Measurements from ENCODE around the gene GPC1.

The GPC1 gene

DNA sequence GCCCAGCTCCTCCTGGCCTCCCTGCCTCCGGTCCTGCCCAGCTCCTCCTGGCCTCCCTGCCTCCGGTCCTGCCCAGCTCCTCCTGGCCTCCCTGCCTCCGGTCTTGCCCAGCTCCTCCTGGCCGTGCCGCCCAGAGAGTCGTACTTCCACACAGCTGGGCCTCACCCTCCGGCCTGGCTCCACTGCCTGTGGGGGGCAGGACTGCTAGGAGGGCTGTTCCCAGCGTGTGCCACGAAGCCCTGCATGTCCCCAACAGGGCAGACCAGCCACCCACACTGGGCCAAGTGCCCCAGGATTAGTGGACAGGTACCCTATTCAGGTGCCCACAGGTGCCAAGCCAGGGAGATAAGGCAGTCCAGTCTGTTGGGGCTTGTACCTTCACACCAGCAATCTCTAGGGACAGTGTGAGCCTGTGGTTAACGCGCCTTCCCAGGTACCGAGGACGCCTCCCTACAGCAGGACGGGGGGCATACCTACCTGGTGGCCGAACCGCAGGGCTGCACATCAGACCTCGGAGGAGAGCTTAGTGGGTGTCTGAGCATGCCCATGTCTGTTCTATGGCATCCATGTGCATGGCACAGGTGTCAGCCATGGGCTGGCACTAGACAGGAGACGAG lies 5.3 kb downstream of the GPC1 start:
- DNase-seq (ENCODE audit: low spot score) (no peak), FAIRE-seq (no peak)

GRCh38 chr2:240441326-240441992 lies 6.0 kb downstream of the GPC1 start:
- FAIRE-seq (no peak), DNase-seq (ENCODE audit: low spot score) (no peak)

GRCh38 chr2:240441993-240442411 lies 6.5 kb downstream of the GPC1 start:
- DNase-seq (ENCODE audit: low spot score) (no peak), FAIRE-seq (no peak)

DNA sequence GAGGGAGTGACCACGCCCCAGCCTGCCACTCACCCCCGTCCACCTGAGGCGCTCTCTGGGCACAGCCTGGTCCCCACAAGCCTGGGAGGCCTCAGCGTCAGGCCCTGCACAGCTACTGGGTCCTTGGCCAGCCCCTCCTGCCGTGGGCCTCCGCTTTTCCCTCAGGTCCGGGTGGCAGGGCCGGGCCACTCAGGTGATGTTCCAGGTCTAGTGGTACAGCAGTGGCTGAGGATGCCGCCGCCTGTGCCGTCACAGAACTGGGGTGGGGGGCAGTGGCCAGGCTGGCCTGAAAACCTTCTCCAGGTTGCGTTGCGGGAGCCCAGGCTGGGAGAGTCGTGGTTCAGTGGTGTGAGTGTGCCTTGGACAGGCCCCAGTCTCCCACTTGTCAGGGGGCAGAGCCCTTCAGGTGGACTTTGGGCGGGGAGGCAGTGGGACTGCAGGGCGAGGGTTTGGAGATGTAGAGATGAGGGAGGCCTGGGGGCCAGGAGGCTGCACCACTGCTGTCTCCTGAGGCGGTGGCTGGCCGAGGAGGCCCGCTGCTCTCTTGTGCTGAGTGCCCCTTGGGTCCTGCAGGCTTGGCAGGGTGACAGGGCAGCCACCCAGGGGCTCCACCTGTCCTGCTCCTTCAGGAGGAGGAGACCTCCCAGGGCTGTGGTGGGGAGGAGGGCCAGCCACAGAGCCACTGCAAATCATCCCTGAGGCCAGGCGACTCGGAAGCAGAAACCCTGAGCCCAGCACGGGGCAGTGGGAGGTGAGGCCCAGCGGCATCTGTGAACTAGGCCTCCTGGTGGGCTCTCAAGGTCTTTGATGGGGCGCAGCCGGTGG lies 7.6 kb downstream of the GPC1 start:
- FAIRE-seq, result no peak

DNA sequence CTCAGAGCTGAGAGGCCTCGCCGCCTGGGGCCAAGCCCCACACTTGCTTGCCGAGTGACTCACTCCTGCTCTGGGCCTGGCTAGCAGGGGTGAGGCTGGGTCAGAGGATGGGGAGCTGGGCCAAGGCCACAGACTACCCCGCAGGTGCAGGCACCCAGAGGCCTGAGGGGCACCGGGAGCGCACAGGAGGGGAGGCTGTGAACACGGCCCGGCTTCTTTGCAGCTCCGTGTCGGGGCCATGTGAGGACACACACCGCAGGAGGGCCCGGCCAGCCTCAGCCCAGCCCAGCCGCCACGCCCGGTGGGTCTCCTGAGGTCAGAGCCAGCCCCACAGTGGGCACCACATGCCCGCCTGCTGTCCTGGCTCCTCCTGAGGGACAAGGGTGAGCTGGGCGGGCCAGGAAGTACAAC lies 8.4 kb downstream of the GPC1 start:
- FAIRE-seq (no peak), DNase-seq (ENCODE audit: low spot score) (no peak)

More for the DNA sequence above, 7.6 kb downstream of the GPC1 start:
- no peak for DNase-seq (ENCODE audit: low spot score)

- DNase-seq (ENCODE audit: low spot score) (no peak), FAIRE-seq (no peak)
Observed at GRCh38 chr2:240444464-240444863, 9.0 kb downstream of the GPC1 start.

DNA sequence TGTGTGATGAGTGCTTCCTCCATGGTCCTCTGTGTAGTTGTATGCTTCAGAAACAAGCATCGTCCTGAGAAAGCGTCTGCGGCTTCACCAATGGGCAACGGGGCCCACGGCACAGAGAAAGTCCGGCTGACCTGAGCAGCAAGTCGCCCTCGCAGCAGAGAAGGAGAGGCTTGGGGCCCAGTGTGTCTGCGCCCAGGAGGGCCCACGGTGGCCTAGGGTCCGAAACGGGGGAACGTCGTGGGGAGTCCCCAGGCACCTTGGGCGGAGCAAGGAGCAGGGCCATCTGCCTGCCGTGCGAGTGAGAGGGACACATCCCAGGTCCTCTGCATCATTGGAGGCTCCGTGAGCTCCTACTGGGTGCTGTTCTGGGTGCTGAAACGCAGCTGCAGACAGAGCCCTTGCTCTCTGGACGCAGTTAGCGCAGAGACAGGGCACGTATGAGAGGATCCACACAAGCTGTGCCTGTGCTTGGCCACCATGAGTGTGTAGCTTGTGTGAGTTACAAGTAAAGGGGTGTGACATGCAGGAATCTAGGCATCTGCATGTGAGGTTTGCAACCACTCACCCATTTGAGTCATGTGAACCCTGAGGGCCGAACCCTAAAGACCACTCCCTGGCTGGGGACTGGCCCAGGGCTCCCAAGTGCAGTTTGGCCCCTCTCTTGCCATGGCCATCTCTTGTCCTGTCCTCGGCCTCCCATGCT lies 10.6 kb downstream of the GPC1 start:
- no peak for FAIRE-seq
- no peak for DNase-seq (ENCODE audit: low spot score)

GRCh38 chr2:240446664-240447175 lies 11.3 kb downstream of the GPC1 start:
- DNase-seq (ENCODE audit: low spot score), result no peak
- no peak for FAIRE-seq

GRCh38 chr2:240447331-240447730 lies 11.9 kb downstream of the GPC1 start:
- FAIRE-seq (no peak), DNase-seq (ENCODE audit: low spot score) (no peak)

- FAIRE-seq, result no peak
- DNase-seq (ENCODE audit: low spot score), result no peak
Observed at GRCh38 chr2:240447934-240448333, 12.5 kb downstream of the GPC1 start.

- no peak for DNase-seq (ENCODE audit: low spot score)
- no peak for FAIRE-seq
Observed at GRCh38 chr2:240448387-240449274, 13.2 kb downstream of the GPC1 start.

- no peak for DNase-seq (ENCODE audit: low spot score)
- no peak for FAIRE-seq
Observed at GRCh38 chr2:240449764-240450531, 14.5 kb downstream of the GPC1 start.

GRCh38 chr2:240450532-240451107 lies 15.2 kb downstream of the GPC1 start:
- FAIRE-seq (no peak), DNase-seq (ENCODE audit: low spot score) (no peak)

GRCh38 chr2:240451108-240451611 lies 15.7 kb downstream of the GPC1 start:
- FAIRE-seq (no peak), DNase-seq (ENCODE audit: low spot score) (no peak)

GRCh38 chr2:240451791-240452461 lies 16.5 kb downstream of the GPC1 start:
- FAIRE-seq (no peak), DNase-seq (ENCODE audit: low spot score) (no peak)

DNA sequence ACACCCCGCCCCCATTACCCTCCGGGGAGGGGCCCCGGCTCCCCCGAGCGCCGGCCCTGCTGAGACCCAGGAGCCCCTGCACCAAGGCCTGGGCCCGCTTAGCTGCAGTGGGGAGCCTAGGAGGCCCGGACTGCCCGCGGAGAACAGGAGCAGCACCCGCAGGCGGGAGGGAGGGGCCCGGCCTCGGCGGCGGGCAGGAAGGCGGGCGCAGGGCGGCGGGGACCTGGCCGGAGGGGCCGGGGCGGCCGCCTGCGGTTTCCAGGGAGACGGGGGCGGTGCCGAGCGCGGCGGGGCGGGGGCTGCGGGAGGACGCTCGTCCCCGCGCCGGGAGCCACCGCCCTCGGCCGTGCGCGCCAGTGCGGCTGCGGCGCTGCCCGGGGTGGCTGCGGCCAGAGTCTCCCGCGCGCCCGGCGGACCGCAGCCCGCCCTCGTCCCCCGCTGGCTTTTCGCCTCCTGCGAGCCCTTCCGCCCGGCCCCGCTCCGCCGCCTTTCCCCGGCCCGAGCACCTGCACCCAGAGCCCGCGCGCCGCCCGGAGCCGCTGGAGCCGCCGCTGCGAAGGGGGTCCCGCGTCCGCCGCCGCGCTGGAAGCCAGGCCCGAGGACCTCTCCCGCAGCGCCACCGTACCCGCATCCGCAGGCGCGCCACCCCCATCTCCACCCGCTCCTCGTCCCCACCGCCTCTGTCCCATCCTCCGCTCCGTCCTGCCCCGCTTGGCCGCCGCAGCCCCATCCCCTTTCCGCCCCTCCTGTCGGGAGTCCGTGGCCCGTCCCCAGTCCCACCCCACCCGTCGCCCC lies 17.2 kb downstream of the GPC1 start:
- DNase-seq (ENCODE audit: low spot score) (no peak), FAIRE-seq (no peak)

DNA sequence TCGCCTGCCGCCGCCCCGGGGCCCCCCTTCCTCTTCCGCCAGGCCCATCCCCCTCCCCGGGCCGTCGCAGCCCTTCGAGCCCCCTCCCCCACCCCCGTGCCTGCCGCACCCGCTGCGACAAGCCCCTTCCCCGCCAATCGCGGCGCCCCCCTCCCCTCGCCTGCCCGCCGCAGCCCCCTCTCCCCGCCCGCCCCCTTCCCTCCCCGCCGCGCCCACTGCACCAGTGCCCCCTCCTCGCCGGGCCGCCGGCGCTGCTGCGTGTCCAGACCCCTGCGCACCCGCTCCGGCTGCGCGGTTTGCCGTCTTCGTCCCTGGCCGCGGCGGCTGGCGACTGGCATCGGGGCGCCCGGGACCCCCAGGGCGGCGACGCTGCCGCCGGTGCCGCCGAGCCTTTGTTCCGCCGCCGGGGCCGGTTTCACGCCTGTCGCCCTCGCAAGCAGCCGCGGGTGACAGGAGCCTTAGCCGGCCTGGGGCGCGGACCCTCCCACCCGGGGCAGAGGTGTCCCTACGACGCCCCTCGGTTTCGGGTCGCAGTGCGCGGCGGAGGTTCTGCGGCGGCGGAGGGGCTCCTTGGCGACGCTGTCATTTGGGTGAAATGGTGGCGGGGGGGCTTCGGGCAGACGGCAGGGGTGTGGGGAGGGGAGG lies 18.1 kb downstream of the GPC1 start:
- no peak for DNase-seq (ENCODE audit: low spot score)
- no peak for FAIRE-seq
